Measurements from ENCODE around the gene PEX7. TPM values are rescaled to one million over a fixed set of nuclear protein-coding genes. Genes with fewer than 3 reads are reported as not detected.

PEX7 gene
- total RNA-seq, 2 donors from 2014 or later, result 8.9 to 17.9 TPM

GRCh38 chr6:136952714-136953260, 130.4 kb downstream of the PEX7 start:
- DNase-seq (no peak), ATAC-seq (no peak)
- no peak overlapping the region for H3K4me3 ChIP-seq
- no peaks in the 10 kb centered on the region for H3K9me3 ChIP-seq
- no peaks in the 10 kb centered on the region for H3K27me3 ChIP-seq
- no peak overlapping the region for H3K27ac ChIP-seq
- no peaks in the 10 kb centered on the region for H3K4me1 ChIP-seq
- H3K36me3 ChIP-seq (replicated peaks in 1 of 2; ENCODE audit: insufficient read depth in 1 of 2, low read depth in 2 of 2), result no peaks in the 10 kb centered on the region
- TF ChIP-seq POLR2A (IDR thresholded peaks at IDR 0.05), result no peak
- TF ChIP-seq CTCF (IDR thresholded peaks at IDR 0.05), result no peak
- intact Hi-C loops (cut with DNase I), result no loop called here
- 51 to 68% methylated on average over 7 of the region's 7 CpGs for WGBS, 2 donors

- no peaks in the 10 kb centered on the region for H3K36me3 ChIP-seq (replicated peaks in 1 of 2; ENCODE audit: insufficient read depth in 1 of 2, low read depth in 2 of 2)
- H3K4me3 ChIP-seq, result no peak overlapping the region
- 79 to 81% methylated on average over 3 of the region's 3 CpGs for WGBS, 2 donors
- DNase-seq, result no peak
- H3K9me3 ChIP-seq, result no peaks in the 10 kb centered on the region
- no peaks in the 10 kb centered on the region for H3K27me3 ChIP-seq
- H3K4me1 ChIP-seq, result no peaks in the 10 kb centered on the region
- ATAC-seq, result no peak
- no peak for TF ChIP-seq POLR2A (IDR thresholded peaks at IDR 0.05)
- TF ChIP-seq CTCF (IDR thresholded peaks at IDR 0.05), result no peak
- no peak overlapping the region for H3K27ac ChIP-seq
- intact Hi-C loops (cut with DNase I), result no loop called here
Observed at GRCh38 chr6:136955123-136955522, 132.7 kb downstream of the PEX7 start.

- Histone ChIP-seq H3K27me3 (no peaks in the 10 kb centered on the region), H3K9me3 (no peaks in the 10 kb centered on the region), H3K36me3 (replicated peaks in 1 of 2; ENCODE audit: insufficient read depth in 1 of 2, low read depth in 2 of 2) (no peaks in the 10 kb centered on the region), H3K4me3 (no peak overlapping the region), H3K27ac (no peak overlapping the region), H3K4me1 (no peaks in the 10 kb centered on the region)
- 71 to 83% methylated on average over 14 of the region's 14 CpGs for WGBS, 2 donors
- TF ChIP-seq POLR2A (IDR thresholded peaks at IDR 0.05), result no peak
- no peak for TF ChIP-seq CTCF (IDR thresholded peaks at IDR 0.05)
- intact Hi-C loops (cut with DNase I), result no loop called here
- DNase-seq (no peak), ATAC-seq (no peak)
Observed at GRCh38 chr6:136956590-136957544, 134.5 kb downstream of the PEX7 start.

GRCh38 chr6:136958168-136958567, 135.8 kb downstream of the PEX7 start:
- intact Hi-C loops (cut with DNase I), result no loop called here
- TF ChIP-seq CTCF (IDR thresholded peaks at IDR 0.05) (no peak), POLR2A (IDR thresholded peaks at IDR 0.05) (no peak)
- no peak for DNase-seq
- Histone ChIP-seq H3K27me3 (no peaks in the 10 kb centered on the region), H3K9me3 (no peaks in the 10 kb centered on the region), H3K4me1 (no peaks in the 10 kb centered on the region), H3K36me3 (replicated peaks in 1 of 2; ENCODE audit: insufficient read depth in 1 of 2, low read depth in 2 of 2) (no peaks in the 10 kb centered on the region), H3K27ac (no peak overlapping the region), H3K4me3 (no peak overlapping the region)
- 88 to 89% methylated on average over 5 of the region's 5 CpGs for WGBS, 2 donors
- ATAC-seq, result no peak
